GM19324 (cell line): Measurements from ENCODE around the gene EXOC7.

Source experiments
- ATAC-seq: cut with Tn5 transposase; IDR thresholded peaks from one replicate; pipeline ENCODE4 v1.9.1; 2021; ENCODE audit warnings: mild to moderate bottlenecking, moderate library complexity; ENCODE audit not compliant: unreplicated experiment, low FRiP score

Gene EXOC7

GRCh38 chr17:76138896-76139752 lies 35.5 kb upstream of the EXOC7 start:
- no peak for ATAC-seq

GRCh38 chr17:76138234-76138895 lies 34.8 kb upstream of the EXOC7 start:
- no peak for ATAC-seq

GRCh38 chr17:76137351-76138233 lies 34.0 kb upstream of the EXOC7 start:
- ATAC-seq: no peak

DNA sequence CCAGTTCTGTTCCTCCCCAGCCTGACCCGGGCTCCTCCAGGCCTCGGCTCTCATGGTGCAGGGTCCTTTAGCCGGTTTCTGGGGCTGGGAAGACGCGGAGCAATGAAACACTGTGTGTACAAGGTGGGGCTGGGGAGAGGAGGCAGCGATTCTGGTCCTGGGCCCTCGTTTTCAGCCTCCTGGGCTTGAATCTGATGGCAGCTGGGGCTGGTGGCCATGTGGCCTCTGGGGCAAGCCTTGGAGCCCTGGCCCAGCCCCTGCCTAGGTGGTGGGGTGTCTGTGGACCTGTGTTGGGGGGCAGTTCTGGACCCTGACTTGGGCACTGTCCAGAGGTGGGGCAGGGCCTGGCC lies 33.4 kb upstream of the EXOC7 start:
- no peak for ATAC-seq

DNA sequence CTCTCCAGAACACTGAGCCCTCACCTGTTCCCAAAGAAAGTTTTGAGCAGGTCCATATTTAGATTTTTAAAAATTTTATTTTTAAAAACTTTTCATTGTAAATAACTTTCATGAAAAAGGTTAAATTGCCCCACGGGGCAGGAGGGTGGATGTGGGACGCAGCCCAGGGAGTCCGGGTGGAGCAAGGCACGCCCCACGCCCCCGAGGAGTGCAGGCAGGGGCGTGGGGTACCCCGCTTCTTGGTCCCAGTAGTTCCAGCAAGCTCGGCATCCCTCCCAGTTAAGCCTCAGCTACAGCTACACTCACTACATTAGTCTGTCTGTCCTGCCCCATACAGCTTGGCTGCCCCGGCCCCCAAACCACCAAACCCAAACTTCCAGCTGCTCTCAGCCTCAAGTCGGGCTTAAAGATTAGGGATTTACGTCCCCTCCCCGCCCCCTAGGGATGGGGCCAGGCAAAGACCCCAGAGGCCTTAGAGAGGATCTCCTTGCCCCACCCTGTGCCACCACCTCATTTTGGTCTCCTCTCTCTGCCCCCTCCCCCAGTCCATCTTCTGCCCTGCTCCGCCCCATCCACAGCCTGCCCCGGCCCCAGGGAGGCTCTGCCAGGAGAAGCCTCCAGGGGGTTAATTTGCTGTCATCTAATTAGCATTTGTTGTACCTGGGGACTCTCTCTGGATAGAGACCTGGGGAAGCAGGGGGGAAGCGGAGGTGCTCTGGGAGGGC lies 32.9 kb upstream of the EXOC7 start:
- ATAC-seq: no peak

GRCh38 chr17:76135810-76136188 lies 32.2 kb upstream of the EXOC7 start:
- ATAC-seq: no peak

GRCh38 chr17:76134911-76135809 lies 31.6 kb upstream of the EXOC7 start:
- no peak for ATAC-seq

DNA sequence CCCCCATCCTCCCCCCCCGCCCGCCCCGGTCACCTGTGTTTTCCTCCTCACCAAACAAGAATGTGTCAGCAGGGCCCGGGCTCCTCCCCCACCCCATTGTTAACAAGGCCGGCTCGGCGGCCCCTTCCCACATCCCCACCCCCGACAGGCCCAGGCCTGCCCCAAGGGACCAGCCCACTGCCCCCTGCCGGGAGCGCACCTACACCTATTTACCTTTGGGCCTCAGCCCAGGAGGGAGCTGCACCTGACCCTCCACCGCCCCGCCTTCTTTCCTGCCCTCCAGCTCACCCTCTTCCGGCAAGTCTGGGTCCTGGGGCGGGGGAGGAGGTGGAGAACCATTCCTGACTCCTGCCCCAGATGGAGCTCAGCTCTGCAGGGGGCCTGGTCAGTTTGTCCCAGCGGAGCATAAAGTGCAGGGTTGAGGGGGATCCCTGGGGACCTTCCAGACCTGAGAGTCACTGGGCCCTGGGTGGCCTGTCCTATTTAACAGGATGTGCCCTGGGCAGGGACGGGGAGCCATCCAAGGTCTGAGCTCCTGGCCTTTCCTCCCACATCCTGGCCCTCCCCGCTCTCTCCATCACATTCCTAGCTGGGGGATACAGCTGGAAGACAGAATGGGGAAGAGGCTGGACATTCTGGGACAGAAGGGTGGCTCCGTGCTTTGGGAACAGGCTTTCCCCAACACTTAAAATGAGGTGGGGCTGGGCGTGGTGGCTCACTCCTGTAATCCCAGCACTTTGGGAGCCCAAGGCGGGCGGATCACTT lies 29.2 kb upstream of the EXOC7 start:
- ATAC-seq: no peak

GRCh38 chr17:76131692-76132573 lies 28.3 kb upstream of the EXOC7 start:
- no peak for ATAC-seq

GRCh38 chr17:76131051-76131691 lies 27.6 kb upstream of the EXOC7 start:
- no peak for ATAC-seq

- no peak for ATAC-seq
Measured at GRCh38 chr17:76130473-76130872, 26.9 kb upstream of the EXOC7 start.

- no peak for ATAC-seq
Measured at GRCh38 chr17:76125922-76126321, 22.3 kb upstream of the EXOC7 start.

DNA sequence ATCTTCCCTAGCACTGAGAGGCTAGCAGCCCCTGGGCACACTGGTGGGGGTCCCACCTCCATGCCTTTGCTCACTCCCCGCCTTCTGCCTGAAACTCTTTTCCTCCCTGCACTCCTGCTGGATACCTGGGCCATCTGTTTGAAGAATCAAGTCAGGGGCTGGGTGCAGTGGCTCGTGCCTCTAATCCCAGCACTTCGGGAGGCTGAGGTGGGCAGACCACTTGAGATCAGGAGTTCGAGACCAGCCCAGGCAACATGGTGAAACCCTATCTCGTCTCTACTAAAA lies 21.7 kb upstream of the EXOC7 start:
- ATAC-seq: no peak

GRCh38 chr17:76124582-76125390 lies 21.2 kb upstream of the EXOC7 start:
- ATAC-seq: no peak

DNA sequence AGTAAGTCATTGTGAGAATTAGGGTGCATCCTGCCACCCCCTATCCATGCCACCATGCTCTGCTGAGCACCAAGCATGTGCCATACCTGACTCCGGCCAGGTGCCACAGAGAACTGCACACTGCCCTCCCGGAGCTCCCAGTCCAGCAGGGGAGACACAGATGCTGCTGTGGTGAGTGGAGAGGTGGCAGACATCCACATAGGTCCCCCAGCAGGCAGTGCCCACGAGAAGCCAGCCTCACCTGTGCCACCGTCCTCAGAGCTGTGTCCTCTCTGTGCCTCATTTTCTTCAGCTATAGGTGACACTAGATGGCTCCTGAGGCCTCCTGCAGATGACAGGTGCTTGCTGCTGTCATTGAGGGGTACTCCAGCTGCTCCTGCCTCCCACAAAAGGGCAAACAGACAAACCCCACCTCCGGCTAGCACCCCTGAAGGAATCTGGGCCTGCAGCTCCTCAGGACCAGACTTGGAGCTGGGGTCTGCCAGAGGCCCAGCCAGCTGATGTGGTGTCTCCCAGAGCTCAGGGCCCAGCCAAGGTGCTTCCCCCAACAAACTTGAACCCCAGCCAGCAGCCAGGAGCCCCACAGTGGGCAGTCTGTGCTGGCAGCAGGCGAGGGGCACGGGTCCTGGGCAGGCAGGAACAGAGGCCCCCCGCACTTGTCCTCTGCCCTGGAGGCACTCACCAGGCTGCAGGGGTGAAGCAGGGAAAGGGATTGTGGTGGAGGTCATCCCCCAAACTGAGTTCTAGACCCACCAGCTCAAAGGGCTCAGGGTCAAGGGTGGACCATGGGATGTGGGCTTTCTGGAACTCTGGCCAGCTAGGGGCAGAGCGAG lies 20.4 kb upstream of the EXOC7 start:
- no peak for ATAC-seq

DNA sequence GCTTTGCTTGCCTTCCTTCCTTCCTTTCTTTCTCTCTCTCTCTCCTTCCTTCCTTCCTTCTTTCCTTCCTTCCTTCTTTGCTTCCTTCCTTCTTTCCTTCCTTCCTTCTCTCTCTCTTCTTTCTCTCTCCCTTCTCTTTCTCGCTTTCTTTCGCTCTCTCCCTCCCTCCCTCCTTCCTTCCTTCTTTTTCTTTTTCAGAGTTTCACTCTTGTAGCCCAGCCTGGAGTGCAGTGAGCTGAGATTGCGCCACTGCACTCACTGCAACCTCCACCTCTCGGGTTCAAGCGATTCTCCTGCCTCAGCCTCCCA lies 19.6 kb upstream of the EXOC7 start:
- ATAC-seq: no peak
